H1 (cell line): ENCODE results near the gene PRMT1. TPM values are rescaled to one million over a fixed set of nuclear protein-coding genes. Genes with fewer than 3 reads are reported as not detected.

ENCODE experiments used
- ATF2 ChIP-seq: IDR thresholded peaks from 2 replicates; pipeline ENCODE4 v1.6.1; 2012; ENCODE audit warnings: low read length, inconsistent platforms
- CHD7 ChIP-seq: fragments of 300-600 bp; sonication (generic); IDR thresholded peaks from 2 replicates; pipeline ENCODE4 v1.7.1; 2012; ENCODE audit warnings: low read length, moderate library complexity, mild to moderate bottlenecking, inconsistent platforms; ENCODE audit not compliant: insufficient replicate concordance
- EGR1 ChIP-seq: IDR thresholded peaks from 2 replicates; pipeline ENCODE4 v1.6.1; 2011; ENCODE audit warnings: low read depth, low read length, borderline replicate concordance
- GTF2F1 ChIP-seq: IDR thresholded peaks from 2 replicates; pipeline ENCODE4 v1.6.1; 2012; ENCODE audit warnings: low read depth, low read length, improper control_type of control experiment, borderline replicate concordance
- JUN ChIP-seq: IDR thresholded peaks from 2 replicates; pipeline ENCODE4 v1.6.1; 2011; ENCODE audit warnings: low read depth, mild to moderate bottlenecking, improper control_type of control experiment, low read length
- MAX ChIP-seq: IDR thresholded peaks from 2 replicates; pipeline ENCODE4 v1.6.1; 2012; ENCODE audit warnings: inconsistent platforms
- RNF2 ChIP-seq: fragments of 200-900, 300-1000 bp; sonication (generic); IDR thresholded peaks from 2 replicates; pipeline ENCODE4 v1.7.1; 2016; ENCODE audit warnings: borderline replicate concordance, low read depth, mild to moderate bottlenecking, antibody characterized with exemption, low read length; ENCODE audit not compliant: poor library complexity, severe bottlenecking; ENCODE audit errors: missing control alignments
- polyA plus RNA-seq, 7 experiments: library from polyadenylated mRNA; depleted of rRNA in 3 of 7; stranded (reverse) in 5 of 7; unstranded in 2 of 7; fragments of >200 nt in 5 of 7; fragments of 200-250 nt in 2 of 7; gene quantifications; 1 replicate in 5 of 7; 2 replicates in 1 of 7; 4 replicates in 1 of 7; pipeline versions ENCODE4 v1.2.1 to v1.2.3, GENCODE V29; 2011 to 2013; ENCODE audit warnings: missing spikeins in 2 of 7, mixed read lengths in 2 of 7
- total RNA-seq: library from RNA; stranded (reverse); fragmentation: NEBNext Ultra II Directional; extraction: Animal tissue kit (Norgen Biotek cat#: 25700); gene quantifications from 2 replicates; pipeline ENCODE4 v1.2.1, GENCODE V29; 2021

PRMT1 gene
- total and polyA plus RNA-seq, 2 of the 8 experiments (the other 6 are each of a cell fraction or from before 2014, with no cell fraction given): 561 to 1,215 TPM

GRCh38 chr19:49676136-49676783, 811 bp upstream of the PRMT1 start (continued):
- TF ChIP-seq JUN (no peak), ATF2 (no peak), MAX (peak; percentile 5; the same call in 1 of the 2 replicates), EGR1 (peak; percentile 76; the same call in 1 of the 2 replicates), GTF2F1 (no peak), CHD7 (no peak), RNF2 (no peak)
